ENCODE measurements around the gene ANKRD65.

DNA sequence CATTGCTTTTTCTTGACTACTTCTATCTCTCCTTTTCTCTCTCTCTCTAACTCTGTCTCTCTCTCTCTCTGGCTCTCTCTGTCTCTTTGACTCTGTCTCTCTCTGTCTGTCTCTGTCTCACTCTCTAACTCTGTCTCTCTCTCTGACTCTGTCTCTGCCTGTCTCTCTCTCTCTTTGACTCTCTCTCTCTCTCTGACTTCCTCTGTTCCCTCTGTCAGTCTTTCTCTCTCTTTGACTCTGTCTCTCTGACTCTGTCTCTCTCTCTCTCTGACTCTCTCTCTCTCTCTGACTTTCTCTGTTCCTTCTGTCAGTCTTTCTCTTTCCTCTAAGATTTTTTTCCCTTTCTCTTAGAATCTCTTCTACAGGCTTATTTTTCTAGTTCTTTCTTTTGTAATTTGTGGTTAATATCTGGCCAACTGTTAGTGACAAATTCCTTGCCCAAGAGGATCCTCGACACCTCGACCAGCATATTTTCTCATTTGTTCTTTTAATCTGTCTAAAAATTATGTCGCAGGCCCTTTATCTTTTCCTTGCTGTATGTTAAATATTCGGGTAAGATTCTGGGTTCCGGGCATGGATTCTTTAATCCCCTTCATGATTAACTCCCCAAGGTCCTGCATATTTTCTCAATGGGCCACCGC, 28.1 kb upstream of the ANKRD65 start, which contains the start of gene ATAD3C:
- TF ChIP-seq, protein P1, sequence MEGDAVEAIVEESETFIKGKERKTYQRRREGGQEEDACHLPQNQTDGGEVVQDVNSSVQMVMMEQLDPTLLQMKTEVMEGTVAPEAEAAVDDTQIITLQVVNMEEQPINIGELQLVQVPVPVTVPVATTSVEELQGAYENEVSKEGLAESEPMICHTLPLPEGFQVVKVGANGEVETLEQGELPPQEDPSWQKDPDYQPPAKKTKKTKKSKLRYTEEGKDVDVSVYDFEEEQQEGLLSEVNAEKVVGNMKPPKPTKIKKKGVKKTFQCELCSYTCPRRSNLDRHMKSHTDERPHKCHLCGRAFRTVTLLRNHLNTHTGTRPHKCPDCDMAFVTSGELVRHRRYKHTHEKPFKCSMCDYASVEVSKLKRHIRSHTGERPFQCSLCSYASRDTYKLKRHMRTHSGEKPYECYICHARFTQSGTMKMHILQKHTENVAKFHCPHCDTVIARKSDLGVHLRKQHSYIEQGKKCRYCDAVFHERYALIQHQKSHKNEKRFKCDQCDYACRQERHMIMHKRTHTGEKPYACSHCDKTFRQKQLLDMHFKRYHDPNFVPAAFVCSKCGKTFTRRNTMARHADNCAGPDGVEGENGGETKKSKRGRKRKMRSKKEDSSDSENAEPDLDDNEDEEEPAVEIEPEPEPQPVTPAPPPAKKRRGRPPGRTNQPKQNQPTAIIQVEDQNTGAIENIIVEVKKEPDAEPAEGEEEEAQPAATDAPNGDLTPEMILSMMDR (optimal IDR thresholded peaks at IDR 0.05 in 1 of 3, IDR thresholded peaks at IDR 0.05 in 1 of 3, conservative IDR thresholded peaks at IDR 0.05 in 1 of 3; ENCODE audit: extremely low read depth in 1 of 3, insufficient read depth in 2 of 3, low read length in 3 of 3) = no peak
- TF ChIP-seq EZH2 (IDR thresholded peaks at IDR 0.05; ENCODE audit: low read length) = no peak
